NCI-H524 treated with DMSO at 0.1 percent for 48 hours (cell line): ENCODE data around the gene LRCH3.

ENCODE experiments used
- DNase-seq: peaks from one replicate; lab custom pipeline; 2025; lab: John Stamatoyannopoulos, UW

The LRCH3 gene

GRCh38 chr3:197791113-197791891 is at the start of gene LRCH3:
LRCH3 (plus strand) TSS chr3:197791254; CDS start chr3:197791279, 25 bp downstream.
- peak; percentile 36 for DNase-seq

GRCh38 chr3:197742787-197743186 is 48.3 kb upstream of the LRCH3 start:
- no peak for DNase-seq

- no peak for DNase-seq
Measured at GRCh38 chr3:197746209-197746608, 44.8 kb upstream of the LRCH3 start.

- no peak for DNase-seq
Measured at GRCh38 chr3:197746801-197747237, 44.2 kb upstream of the LRCH3 start.

DNA sequence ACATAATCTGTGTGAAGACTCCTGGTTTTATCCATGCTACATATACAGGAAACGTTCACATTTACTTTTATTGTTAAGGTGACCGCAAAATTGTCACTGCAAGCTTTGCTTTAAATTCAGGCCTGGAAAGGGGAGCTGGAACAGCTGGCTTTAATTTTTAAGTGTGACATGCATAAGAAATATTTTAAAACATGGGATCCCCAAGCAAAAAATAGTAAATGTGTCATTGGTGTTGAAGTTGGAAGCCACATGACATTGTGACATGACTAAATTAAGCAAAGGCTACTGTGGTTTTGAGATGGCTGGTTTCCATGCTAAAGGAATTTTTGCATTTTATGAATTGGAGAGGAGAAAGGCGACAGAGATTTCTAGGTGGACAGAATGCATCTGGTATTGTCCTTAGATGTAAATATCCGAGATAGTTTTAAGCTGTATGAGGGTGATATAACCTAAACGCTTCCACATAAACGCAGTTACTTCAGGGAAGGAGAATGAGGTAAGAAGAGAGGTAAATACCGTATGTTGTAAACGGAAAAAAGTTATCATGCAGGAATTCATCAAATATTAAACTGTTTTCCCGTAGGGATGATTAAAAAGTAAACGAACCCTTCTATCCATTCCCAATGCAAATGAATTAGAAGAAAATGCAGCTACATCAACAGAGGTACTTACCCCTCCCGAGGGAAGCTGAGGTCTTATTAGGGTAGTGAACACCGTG is 42.3 kb upstream of the LRCH3 start:
- DNase-seq = no peak

GRCh38 chr3:197749315-197749600 is 41.8 kb upstream of the LRCH3 start:
- DNase-seq = peak; percentile 63

DNA sequence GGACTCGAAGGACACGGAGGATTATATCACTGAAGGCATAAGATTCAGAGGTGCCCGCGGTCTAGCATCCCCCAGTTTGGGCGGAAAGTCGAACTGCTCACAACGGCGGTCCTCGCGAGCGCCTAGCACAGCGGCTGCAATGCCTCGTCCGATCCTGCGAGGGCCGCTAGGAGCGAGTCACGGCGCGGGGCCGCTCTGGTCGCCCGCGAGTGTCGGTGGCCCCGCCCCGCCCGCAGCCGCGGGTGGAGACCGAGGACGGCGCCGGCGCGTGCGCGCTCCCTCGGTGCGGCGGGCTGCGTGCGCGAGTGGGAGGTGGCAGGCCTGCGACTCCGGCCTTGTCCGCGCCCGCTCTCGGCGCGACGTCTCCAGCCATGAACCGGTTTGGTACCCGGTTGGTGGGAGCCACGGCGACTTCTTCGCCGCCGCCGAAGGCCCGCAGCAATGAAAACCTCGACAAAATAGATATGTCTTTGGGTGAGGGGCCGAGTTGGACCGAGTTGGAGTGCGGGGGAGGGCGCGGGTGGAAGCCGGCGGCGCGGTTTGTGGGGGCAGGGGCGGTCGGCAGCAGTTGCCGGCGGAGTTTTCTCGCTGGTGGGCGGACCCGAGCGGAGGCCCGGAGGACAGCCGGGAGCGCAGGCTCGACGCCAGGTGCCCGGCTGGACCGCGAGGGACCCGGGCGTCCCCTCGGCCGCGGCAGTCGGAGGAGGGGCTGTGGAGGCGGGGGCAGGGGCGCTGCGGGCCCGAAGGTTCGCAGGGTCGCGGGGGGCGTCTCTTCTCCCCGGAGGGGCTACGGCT is 41.3 kb upstream of the LRCH3 start, which contains the start of gene FYTTD1:
TSS of gene FYTTD1 (plus strand) at position 283 of the 795 bp plus-strand sequence. CDS start at position 372, 89 bp downstream.
- DNase-seq = peak; percentile 72

- DNase-seq = no peak
Measured at GRCh38 chr3:197750396-197750831, 40.6 kb upstream of the LRCH3 start.

DNA sequence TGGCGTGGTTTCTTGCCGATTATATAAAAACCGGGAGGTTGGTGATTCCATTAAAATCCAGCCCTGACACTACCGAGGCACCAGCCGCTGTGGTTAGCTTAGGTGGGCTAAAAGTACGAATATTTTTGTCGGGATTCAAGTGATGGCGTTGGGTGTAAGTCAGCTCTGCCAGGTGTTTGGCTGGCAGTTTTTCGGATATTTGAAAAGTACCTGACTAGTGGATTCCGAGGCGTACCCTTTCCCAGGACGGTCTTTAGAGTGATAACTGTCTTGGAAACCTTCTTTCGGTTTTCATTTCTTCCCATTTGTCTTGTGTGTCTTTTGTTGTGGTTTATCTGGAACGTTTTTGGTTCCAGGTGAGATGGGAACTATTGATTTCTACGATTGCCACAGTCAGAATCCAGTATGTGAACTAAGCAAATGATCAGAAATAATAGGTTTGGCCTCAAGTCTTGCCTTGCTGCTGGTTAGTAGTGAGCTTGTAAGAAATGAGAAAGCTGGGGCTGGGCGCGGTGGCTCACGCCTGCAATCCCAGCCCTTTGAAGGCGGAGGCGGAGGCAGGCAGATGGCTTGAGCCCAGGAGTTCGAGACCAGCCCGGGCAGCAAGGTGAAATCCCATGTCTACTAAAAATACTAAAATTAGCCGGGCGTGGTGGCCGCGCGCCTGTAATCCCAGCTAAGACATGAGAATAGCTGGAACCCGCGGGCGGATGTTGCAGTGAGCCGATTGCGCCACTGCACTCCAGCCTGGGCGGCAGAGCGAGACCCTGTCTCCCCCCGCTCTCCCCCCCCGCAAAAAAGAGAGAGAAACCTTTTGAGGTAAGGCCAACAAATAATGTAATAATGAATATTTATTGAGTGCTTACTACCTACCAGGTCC is 40.0 kb upstream of the LRCH3 start:
- DNase-seq = no peak

DNA sequence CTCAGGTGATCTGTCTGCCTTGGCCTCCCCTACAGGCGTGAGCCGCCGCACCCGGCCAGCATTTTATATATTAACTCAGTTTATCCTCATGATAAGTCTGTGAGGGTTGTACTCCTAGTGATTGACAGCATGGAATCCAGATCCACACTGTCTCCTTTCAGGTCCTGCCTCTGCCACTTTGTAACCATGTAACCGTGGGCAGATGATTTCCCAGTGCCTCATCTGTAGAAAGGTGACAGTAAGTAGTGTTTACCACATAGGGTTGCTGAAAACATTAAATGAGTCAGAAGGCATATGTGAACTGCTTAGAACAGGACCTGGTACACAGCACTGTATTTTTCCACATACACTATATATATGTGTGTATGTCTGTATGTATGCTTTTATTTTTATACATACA is 38.9 kb upstream of the LRCH3 start:
- no peak for DNase-seq

- DNase-seq = no peak
Measured at GRCh38 chr3:197753263-197753662, 37.8 kb upstream of the LRCH3 start.

- no peak for DNase-seq
Measured at GRCh38 chr3:197756704-197757103, 34.4 kb upstream of the LRCH3 start.

DNA sequence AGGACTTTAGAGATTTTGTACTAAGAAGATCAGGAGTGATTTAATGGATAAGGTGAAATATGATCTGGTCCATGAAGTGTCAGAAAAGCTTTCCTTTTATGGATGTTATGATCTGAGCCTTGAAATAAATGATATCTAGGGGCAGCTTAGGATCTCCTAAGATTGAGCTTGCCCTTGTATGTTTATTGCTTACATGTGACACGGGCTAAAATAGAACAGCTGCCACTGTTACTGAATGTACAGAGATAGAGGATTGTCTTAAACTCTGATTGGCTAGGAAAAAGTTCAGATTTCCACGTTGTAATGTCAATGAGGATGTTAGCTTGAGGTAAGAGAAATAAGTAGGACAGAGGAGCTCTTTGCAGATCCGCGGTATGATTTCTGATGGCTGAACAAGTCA is 32.5 kb upstream of the LRCH3 start:
- peak; percentile 92 for DNase-seq

DNA sequence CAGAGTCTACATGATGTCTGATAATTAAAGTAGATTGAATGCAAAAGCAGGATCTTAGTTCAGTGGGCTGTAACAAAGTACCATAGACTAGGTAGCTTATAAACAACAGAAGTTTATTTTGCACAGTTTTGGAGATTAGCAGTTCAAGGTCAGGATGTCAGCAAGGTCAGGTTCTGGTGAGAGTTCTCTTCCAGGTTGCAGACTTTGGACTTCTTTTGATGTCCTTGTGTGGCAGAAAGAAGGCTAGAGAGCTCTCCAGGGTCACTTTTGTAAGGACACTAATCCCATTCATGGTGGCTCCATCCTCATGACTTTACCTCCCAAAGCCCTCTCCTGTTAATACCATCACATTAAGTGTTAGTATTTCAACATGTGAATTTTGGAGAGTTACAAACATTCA is 29.3 kb upstream of the LRCH3 start:
- DNase-seq = no peak

GRCh38 chr3:197775317-197775716 is 15.7 kb upstream of the LRCH3 start:
- peak; percentile 67 for DNase-seq

GRCh38 chr3:197782230-197782629 is 8.8 kb upstream of the LRCH3 start:
- DNase-seq = no peak

DNA sequence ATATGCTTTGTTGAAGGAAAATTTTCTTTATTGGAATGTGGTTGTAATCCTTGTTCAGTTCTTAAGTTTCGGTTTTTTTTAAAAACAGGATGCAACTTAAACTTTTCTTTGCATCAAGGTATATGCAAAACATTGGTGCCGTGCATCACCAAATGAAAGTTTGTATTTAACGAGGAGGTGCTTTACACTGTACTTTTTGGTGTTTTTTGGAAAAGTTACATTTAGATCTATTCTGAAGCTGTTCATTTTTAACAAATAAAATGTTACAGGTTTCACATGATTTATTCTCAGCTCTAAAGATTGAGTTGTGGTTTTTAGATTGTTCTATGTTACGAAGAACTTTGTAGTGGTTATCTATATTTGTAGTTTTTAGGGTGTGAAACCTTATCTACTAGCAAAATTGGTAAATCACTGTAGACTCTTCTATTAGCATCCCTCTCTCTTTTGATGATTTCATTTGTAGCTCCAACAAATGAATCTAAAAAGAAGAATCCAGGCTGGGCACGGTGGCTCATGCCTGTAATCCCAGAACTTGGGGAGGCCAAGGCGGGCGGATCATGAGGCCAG is 7.0 kb upstream of the LRCH3 start:
- DNase-seq = no peak

GRCh38 chr3:197787412-197787811 is 3.6 kb upstream of the LRCH3 start:
- DNase-seq = no peak

GRCh38 chr3:197789309-197789708 is 1.7 kb upstream of the LRCH3 start:
- no peak for DNase-seq

- DNase-seq = no peak
Measured at GRCh38 chr3:197790033-197790432, 1.0 kb upstream of the LRCH3 start.
